ENCODE results near the gene PRKAG1.

Gene PRKAG1

GRCh38 chr12:48999371-49000131 is 19.0 kb downstream of the PRKAG1 start, which contains the start of gene DDN:
Gene DDN (minus strand): TSS chr12:48999375. CDS start chr12:48999287, 88 bp downstream.
- no peak for DNase-seq

- no peak for DNase-seq
Measured at GRCh38 chr12:48998497-48999353, 19.9 kb downstream of the PRKAG1 start.

GRCh38 chr12:48997719-48998496 is 20.7 kb downstream of the PRKAG1 start:
- DNase-seq, result no peak

DNA sequence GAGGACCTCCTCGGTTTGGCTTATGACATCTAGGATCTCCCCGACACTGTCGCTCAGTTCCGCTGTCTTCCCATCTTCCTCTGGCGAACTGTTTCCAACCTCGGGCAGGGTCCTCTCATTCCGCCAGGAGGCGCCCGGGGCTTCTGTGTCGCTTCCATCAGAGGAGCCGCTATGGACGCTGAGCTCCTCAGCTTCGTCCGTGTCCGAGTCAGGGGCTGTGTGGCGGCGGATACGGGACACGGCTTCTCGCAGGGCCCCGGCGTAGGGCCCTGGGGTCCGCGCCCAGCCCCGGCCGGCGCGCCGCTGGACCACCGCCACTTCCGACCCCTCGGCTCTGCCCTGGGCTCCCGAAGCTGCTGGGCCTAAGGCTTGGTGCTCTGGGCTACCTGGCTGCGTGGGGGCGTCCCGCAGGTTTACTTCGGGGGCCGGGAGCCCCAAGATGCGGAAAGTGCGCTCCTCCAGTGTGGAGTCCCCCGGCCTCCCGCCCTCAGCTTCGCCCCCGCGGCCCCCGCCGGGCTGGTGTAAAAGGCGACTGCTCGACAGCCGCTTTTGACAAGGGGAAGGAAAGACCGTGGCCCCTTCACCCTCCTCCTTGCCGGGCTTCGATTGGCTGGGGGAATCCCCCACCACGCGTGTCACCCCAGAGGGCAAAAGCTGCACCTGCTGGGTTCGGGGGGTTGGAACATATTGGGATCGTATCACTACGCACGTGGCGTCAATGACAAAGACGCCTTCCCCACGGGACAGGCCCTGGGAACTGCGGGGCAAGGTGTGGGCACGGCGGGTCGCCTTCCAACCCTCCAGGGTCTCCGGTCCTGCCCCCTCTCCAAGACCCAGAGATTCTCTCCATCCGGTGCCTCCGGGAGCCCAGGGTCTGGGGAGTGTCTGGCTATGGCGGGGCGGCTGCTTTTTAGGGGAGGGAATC is 21.5 kb downstream of the PRKAG1 start:
- no peak for DNase-seq

- DNase-seq, result peak; percentile 35
Measured at GRCh38 chr12:48995086-48995879, 23.3 kb downstream of the PRKAG1 start.

DNA sequence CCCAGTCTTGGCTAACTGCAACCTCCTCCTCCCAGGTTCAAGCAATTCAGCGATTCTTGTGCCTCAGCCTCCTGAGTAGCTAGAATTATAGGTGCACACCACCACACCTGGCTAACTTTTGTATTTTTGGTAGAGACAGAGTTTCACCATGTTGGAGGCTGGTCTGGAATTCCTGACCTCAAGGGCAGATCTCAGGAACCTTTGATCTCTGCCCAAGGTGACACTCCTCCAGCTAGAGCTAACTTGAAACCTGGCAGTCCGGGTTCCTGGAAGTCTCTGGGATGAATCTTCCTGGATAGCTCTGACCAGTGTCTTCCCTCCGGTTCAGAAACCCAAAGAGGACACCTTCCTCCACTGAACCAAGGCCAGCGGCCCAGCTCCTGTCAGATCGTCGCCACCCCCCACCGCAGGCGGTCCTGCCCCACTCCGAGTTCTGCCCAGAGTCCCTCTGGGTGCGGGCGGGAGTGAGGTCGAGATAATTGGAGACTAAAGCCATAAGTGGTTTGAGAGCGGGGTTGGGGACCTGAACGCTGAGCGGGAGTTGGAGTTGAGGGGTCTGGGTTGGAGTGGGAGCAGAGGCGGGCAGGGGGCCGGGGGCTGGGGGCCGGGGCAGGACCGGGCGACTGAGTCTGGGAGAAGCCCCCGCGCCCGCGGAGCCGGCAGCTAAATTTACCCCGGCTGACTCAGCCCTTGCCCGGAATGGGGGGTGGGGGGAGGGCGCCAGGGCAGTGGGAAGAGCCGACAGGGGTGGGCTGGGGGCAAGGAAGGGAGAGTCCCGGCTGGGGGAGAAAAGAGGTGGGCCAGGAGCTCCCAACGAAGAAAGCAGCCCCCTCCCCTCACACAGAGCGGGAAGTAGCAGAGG is 24.1 kb downstream of the PRKAG1 start:
- DNase-seq, result no peak

DNA sequence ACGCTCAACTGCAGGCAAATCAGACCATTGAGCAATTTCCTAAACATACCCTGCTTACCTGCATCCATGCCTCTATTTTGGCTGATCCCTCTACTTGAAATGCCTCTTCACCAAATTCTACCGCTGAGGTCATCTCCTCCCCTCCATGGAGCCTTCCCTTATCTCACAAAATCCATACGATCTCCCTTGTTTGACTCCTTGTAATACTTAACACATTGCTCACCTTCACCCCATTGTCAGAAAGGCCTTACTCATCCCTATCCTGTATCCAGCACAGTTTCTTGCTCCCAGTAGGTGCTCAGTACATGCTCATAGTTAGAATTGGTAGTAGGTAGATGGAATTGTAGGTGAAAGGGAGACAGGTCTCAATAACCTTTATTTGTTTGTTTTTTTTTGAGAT is 24.8 kb downstream of the PRKAG1 start:
- DNase-seq, result no peak

DNA sequence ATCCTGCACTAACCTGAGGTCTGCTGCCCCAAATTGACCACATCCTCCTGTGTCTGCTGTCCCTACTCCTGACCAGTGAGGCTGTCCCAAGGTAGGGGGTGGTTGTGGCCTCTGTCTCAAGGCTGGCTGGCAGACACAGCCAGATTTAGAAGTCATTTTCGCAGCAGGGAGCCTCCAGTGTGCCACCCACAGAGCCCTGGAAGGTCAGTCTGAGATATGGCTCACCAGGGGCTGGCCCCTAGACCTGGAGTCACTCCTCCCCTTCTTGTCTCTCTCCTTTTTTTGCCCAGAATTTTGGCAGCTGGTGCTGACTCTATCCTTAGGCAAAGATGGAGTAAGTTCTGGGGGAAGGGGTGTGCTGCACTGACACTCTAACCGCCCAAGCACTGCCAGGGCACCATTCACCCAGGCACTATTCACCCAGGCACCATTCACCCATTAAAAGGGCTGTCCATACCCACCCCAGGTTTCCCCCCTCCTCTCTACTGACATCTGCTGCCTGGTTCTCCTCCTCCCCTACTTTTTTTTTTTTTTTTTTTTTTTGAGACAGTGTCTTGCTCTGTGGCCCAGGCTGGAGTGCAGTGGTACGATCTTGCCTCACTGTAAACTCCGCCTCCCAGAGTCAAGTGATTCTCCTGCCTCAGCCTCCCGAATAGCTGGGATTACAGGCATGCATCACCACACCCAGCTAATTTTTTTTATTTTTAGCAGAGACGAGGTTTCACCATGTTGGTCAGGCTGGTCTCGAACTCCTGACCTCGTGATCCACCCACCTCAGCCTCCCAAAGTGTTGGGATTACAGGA is 27.1 kb downstream of the PRKAG1 start:
- DNase-seq, result no peak

- no peak for DNase-seq
Measured at GRCh38 chr12:48990552-48990951, 28.0 kb downstream of the PRKAG1 start.

GRCh38 chr12:48988030-48988649 is 30.4 kb downstream of the PRKAG1 start:
- DNase-seq, result no peak

- DNase-seq, result no peak
Measured at GRCh38 chr12:48986720-48987291, 31.8 kb downstream of the PRKAG1 start.

DNA sequence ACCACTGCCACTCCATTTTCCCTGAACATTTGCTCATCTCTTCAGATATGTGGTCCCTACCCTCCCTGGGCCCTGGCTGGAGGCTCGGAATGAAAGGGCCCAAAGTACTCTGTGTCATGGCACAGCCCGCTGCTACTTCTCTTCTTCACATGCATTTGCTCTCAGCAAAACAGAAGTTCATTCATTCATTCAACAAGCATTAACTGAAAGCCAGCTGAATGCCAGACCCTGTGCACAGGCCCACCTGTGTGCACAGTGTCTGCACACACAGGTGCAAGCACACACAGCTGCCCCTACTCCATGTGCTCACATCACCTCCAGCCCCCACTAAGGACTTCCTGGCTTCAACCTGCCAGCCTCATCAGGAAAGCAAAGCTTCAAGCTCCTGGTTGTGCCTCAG is 32.7 kb downstream of the PRKAG1 start:
- DNase-seq, result no peak

GRCh38 chr12:48985475-48985897 is 33.1 kb downstream of the PRKAG1 start:
- no peak for DNase-seq

- no peak for DNase-seq
Measured at GRCh38 chr12:48982397-48983080, 36.0 kb downstream of the PRKAG1 start.

- no peak for DNase-seq
Measured at GRCh38 chr12:48981757-48982157, 36.8 kb downstream of the PRKAG1 start.

GRCh38 chr12:48980953-48981756 is 37.4 kb downstream of the PRKAG1 start:
- no peak for DNase-seq

GRCh38 chr12:48980389-48980952 is 38.1 kb downstream of the PRKAG1 start:
- DNase-seq, result no peak
